ENCODE data around the gene PPP1R13B.

Gene PPP1R13B

GRCh38 chr14:103699901-103700752, 147.2 kb downstream of the PPP1R13B start:
- TF ChIP-seq CTCF (IDR thresholded peaks at IDR 0.05; ENCODE audit: insufficient read depth, missing control alignments) = no peak
- FAIRE-seq = no peak
- no peak for DNase-seq (ENCODE audit: insufficient read length, low spot score)

- DNase-seq (ENCODE audit: insufficient read length, low spot score) = no peak
- no peak for TF ChIP-seq CTCF (IDR thresholded peaks at IDR 0.05; ENCODE audit: insufficient read depth, missing control alignments)
- FAIRE-seq = no peak
Observed at GRCh38 chr14:103699261-103699661, 148.1 kb downstream of the PPP1R13B start.

- FAIRE-seq (no peak), DNase-seq (ENCODE audit: insufficient read length, low spot score) (no peak)
- TF ChIP-seq CTCF (IDR thresholded peaks at IDR 0.05; ENCODE audit: insufficient read depth, missing control alignments) = no peak
Observed at GRCh38 chr14:103698380-103699260, 148.8 kb downstream of the PPP1R13B start.

GRCh38 chr14:103697603-103698379, 149.6 kb downstream of the PPP1R13B start:
- no peak for DNase-seq (ENCODE audit: insufficient read length, low spot score)
- no peak for FAIRE-seq
- TF ChIP-seq CTCF (IDR thresholded peaks at IDR 0.05; ENCODE audit: insufficient read depth, missing control alignments) = no peak

GRCh38 chr14:103697206-103697602, 150.2 kb downstream of the PPP1R13B start:
- no peak for DNase-seq (ENCODE audit: insufficient read length, low spot score)
- no peak for TF ChIP-seq CTCF (IDR thresholded peaks at IDR 0.05; ENCODE audit: insufficient read depth, missing control alignments)
- FAIRE-seq = no peak

GRCh38 chr14:103696466-103697071, 150.8 kb downstream of the PPP1R13B start:
- DNase-seq (ENCODE audit: insufficient read length, low spot score) (no peak), FAIRE-seq (no peak)
- no peak for TF ChIP-seq CTCF (IDR thresholded peaks at IDR 0.05; ENCODE audit: insufficient read depth, missing control alignments)
